ENCODE data around the gene ANTKMT. TPM values are rescaled to one million over a fixed set of nuclear protein-coding genes. Genes with fewer than 3 reads are reported as not detected.

Gene ANTKMT
- polyA plus RNA-seq, 5 donors = 5.3 to 22.5 (median 10.8) TPM

DNA sequence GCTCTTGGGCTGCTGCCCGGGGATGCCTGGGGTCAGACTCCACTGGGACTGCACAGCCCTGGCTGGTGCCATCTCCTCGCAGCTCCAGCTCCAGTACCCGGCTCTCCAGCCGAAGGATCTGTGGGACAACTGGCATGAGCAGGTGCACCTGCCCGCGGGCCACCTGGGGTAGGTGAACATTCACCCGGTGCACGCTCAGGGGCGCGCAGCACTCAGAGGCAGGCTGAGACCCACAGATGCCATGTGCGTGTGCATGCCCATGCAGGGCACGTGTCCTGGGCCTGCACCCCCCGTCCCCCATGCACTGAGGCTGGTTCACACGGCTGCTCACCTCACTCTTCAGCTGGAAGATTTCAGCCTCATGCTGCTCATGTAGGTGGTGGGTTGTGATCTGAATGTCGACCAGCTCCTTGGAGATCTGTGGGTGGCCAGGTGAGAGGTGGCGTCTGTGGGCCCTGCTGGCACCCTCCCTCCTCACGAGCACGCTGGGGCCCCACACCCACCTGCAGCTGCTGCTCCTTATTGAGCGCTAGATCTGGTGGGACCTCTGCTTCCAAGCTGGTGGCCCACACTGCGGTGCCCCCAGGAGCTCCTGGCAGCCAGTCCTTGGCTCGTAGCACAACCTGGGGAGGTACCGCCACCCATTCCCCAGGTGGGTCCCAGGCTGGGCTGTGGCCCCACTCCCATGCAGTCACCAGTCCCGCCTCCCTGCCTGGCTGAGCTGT lies 4.7 kb downstream of the ANTKMT start:
- DNase-seq = no peak

DNA sequence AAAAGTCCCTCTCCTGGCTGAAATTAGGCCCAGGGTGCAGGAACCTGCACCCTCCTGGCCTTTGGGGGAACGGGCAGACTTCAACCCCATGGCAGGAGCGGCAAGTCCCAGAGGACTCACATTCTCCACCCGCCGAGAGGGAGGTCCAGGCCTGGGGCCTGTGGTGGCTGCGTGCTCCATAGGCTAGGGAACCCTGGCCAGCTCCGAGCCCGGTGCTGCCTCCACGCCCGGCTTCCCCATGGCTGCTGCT lies 5.2 kb downstream of the ANTKMT start:
- no peak for DNase-seq

DNA sequence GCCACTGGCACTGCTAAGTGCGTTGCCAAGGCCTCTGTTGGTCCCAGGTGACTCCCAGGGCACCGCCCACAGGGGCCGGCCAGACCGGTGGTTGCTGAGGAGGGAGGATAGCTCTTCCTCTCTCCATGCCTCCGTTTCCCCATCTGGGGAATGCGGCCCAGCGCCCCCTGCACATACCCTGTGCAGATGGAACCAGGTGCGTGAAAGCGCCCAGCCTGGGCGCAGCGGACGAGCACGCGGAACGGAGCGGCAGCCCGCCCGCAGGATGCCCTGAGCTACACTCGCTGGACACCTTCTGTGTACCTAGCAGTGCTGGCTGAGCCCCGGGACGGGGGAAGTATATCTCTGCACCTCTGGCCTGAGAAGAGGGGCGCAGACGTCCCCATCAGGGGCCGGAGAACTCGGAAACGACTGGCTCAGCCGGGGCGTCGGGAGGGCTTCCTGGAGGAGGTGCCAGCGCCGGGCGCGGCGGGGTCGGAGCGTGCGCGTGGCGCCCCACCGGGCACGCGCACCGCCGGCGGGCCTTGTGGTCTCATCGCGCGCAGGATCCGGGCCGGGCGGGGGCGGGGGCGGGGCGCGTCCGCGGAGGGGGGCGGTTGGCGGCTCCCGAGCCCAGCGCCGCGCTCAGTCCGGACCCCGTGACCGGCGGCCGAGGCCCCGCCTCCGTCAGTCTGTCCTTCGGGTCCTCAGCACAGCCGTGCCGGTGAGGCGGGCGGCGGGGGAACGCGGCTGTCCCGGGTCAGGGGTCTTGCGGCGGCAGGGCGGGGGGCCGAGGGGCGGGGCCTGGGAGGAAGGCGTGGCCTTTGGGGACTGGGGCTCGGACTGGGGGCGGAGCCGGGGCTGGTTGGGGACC lies 5.7 kb downstream of the ANTKMT start, which contains the start of the genes CCDC78 and HAGHL:
Gene CCDC78 (minus strand): TSS at position 6 of the 853 bp plus-strand sequence. CDS start 76 bp downstream, outside the sequence.
Gene HAGHL (plus strand): TSS at position 669 of the 853 bp plus-strand sequence. CDS start 404 bp downstream, outside the sequence.
- DNase-seq = no peak

DNA sequence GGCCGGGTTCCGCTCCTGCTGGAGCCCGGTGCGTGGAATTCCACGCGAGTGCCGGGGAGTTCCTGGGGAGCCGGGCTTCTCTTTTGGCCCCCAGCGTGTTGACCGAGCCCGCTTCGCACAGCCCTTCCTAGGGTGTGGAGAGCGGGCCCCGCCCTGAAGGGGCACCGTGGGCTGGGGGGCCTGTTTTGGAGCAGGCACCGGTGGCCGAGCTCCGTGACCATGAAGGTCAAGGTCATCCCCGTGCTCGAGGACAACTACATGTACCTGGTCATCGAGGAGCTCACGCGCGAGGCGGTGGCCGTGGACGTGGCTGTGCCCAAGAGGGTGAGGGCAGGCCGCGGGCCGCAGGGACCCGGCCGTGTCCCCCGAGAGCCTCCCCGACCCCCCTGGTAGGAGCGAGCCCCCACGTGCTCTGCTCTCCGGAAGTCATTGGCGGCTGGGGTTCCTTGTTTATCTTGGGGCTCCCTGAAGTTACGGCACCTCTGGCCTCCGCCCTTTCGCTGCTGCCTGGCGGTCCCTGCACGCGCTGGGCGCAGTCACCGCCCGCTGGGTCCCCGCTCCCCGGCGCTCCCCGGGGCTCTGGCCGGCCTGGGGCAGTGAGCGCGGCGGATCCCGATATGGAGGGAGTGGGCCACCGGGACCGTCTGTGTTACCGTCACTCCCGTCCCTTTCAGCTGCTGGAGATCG lies 6.5 kb downstream of the ANTKMT start:
- no peak for DNase-seq

DNA sequence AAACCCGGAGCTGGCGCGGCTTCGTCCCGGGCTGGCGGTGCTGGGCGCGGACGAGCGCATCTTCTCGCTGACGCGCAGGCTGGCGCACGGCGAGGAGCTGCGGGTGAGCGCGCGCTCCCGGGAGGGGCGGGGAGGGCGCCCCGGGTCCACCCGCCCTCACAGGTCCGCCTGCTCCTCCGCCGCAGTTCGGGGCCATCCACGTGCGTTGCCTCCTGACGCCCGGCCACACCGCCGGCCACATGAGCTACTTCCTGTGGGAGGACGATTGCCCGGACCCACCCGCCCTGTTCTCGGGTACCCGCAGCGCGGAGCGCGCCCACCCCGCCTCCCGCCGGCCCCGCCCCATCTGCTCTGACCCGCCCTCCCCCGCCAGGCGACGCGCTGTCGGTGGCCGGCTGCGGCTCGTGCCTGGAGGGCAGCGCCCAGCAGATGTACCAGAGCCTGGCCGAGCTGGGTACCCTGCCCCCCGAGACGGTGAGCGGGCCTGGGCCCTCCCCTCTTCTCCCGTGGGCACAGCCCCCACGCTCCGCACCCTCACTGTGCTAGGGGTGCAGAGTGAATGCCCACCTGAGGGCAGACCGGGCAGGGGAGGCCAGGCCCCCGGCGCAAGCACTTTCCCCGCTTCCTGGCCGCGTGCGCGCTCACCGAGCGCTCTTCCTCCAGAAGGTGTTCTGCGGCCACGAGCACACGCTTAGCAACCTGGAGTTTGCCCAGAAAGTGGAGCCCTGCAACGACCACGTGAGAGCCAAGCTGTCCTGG lies 7.4 kb downstream of the ANTKMT start:
- DNase-seq = peak in 1 of 2 donors; percentile 30

DNA sequence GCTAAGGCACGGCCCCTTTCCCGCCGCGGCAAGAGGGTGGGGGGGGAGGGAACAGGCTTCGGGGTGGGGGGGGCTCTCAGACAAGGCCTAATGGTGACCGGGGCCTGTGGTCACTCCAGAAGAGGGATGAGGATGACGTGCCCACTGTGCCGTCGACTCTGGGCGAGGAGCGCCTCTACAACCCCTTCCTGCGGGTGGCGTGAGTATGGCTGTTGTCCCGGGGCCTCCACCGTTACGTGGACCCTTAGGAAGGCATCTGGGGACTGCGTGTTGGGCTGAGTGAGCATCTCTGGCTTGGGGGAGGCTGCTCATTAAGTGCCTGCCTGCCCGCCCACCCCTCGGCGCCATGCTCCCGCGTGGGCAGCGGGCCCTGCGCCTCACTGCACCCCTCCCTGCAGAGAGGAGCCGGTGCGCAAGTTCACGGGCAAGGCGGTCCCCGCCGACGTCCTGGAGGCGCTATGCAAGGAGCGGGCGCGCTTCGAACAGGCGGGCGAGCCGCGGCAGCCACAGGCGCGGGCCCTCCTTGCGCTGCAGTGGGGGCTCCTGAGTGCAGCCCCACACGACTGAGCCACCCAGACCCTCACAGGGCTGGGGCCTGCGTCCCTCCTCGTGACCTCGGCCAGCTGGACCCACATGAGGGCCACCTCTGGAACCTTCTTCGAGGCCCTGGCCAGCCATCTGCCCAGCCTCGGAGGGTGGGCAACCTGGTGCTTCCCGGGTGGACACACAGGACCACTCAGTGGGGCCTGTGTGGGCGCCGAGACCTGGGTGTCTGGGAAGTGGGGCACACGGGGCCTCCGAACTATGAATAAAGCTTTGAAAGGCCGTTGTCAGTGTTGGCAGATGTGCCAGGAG lies 8.2 kb downstream of the ANTKMT start:
- DNase-seq = no peak

DNA sequence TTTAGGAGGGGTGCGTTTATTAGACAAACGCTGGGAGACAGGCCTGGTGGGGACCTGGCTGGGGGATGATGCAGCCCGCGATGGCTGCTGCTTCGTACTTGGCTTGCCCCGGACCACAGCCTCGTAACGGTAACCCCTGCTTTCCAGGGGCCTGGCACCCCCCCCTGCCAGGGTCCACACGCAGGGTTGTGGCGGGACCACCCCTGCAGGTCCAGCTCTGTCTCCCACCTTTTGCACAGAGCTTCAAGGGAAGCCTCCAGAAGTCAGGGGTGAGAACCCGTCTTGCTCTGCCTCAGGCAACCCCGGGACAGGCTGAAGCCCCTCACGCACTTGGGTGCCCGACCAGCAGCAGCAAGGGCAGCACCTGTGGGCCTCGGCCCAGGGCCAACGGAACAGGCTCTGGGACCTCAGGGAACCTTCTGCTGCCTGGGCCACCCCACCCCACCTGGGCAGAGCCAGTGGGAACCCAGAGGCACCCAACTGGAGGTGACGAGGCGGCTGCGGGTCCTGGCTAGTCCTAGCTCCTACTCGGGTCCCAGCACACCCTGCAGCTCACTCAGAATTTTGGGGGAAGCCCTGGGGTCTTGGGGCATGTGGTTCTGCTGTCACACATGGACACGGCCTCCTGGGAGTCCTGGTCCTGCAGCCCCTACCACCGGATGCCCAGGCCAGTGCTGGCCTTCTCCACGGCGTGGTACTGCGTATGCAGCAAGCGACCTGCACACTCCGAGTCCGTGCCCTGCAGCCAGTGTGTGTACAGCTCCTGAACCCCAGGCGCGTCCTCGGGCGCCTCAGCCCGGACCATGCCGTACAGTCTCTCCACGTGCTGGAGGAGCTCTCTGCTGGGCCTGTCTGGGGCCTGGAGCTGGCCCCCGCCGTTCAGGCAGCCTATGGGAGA lies 9.1 kb downstream of the ANTKMT start:
- DNase-seq = no peak

DNA sequence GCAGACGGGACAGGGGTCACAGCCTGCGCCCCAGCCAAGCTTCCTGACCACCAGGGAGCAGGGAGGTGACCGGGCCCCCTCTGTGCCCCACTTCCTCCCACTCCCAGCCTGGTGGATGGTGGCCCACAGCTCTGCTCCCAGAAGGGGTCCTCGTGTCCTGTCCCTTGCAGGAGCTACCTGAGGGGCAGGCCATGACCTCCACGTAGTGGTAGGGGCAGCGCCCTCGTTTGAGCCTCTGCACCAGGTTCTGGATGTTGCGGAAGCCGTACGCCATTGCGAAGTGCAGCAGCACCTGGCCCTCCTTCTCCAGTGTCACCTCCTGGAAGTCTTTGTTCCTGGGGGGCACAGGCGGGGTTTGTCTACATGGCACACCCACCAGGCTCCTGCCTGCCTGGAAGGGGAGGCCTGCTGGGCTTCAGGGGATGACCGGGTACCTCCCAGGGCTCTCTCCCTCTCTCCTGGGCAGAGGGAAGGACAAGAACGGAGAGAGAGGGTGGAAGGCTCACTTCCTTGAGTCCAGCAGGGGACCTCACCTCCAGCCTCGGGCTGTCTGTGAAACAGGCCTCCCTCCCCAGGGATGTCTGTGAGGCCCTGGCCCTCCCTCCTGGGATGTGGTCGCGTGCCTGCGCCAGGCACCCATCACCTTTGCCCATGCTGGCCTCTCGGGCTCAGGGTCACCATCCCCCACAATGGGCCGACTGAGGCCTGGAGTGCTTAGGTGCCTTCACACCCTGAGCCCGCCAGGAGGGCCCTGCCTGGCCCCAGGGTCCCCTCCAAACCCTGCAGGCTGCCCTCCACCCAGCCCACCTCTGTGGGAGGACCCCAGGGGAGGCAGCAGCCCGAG lies 9.9 kb downstream of the ANTKMT start:
- DNase-seq = no peak

DNA sequence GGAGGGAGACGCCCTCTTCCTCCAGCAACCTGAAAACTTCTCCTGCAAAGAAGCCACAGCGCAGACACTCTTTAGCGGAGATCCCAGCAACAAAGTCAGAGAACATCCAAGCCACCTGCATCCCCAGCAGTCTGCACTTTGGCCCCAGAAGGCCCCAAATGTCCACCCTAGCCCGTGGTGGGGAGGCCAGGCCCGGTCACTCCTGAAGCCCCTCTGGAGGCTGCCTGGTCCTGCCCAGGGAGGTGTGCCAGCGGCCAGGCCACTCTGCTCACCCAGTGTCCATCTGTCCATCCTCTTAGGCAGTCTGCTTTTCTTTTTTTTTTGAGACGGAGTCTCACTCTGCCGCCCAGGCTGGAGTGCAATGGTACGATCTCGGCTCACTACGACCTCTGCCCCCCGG lies 11.4 kb downstream of the ANTKMT start:
- DNase-seq = no peak

DNA sequence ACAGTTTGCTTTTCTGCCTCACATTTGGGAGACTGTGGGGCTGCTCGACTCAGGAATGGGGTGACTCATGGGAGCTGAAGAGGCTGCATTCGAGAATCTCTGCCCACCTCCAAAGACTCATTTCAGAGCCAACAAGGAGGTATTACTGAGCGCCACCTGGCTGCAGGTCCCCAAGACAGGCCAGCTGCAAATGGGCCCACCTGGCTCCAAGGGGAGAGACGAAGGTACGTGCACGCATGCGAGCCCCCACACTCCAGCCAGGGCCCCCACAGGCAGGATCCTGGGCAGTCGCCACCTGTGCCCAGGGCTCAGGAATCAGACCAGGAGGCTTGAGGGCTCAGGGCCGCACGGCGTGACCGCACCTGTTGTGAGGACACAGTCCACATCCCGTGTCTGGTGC lies 12.0 kb downstream of the ANTKMT start:
- DNase-seq = no peak

DNA sequence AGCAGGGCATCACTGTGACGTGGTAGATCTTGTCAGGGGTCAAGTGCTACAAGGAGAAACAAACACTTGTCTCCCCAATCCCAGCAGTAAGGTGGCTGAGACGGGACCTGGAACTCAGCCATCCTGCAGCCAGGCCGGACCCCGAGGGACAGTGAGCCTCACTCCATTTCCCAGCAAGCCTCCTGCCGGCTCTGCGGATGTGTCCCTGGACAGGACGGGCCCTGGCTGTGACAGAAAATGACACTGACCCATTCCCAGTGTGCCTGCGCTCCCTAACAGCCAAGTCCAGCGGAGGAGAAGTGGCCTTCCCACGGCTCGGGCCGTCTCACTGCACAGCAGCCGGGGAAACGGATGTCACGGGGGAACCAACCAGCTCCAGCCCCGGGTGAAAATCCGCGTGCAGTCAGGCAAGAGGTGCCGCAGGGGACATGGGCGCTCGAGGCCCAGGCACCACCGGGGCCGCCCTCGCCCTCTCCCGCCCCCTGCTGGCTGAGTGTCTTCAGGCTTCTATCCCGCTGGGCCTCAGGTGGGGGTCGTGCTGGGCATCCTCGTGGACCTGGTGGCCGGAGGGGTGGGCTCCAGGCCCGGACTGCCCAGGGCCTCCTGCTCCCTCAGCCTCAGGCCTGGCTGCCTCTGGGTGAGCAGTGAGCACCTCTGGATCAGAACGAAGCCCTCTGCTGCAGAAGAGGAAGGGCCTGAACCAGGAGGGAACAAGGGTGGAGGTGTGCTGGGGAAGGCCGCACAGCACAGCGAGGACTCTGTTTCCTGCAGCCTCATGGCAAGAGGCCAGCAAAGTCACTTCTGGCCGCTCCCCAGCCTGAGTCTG lies 12.6 kb downstream of the ANTKMT start:
- no peak for DNase-seq

DNA sequence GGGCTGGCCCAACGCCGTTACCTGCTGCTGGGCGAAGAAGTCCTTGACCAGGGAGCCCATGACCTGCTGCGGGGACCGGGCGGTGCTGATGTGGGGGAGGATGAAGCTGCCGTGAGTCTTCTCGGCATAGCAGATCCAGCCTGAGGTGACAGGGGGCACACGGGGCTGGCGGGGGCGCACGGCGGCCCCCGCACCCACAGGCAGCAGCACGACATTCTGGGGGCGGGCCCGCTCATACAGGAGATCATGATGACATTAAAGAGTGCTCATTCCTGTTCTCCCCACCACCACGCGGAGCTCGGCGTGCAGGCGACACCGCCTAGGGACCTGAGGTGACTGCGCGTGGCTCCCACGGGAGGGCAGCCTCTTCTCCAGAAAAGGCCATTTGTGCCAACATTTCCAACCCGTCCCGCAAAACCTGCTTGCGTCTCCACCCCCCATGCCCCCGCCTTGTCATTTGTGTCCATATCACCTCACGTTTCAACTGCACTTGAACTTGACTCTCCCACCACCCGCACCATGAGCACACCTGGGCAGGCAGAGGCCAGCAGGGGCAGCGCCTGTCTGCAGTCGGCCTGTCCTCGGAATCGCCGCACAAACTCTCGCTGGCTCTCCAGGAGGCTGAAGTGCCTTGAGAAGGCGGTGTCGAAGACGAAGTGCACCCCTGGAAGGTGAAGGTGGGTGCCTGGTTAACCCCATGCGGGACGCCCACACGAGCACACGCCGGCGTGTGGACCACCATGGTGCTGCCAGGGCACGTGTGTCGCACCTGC lies 13.4 kb downstream of the ANTKMT start:
- no peak for DNase-seq

DNA sequence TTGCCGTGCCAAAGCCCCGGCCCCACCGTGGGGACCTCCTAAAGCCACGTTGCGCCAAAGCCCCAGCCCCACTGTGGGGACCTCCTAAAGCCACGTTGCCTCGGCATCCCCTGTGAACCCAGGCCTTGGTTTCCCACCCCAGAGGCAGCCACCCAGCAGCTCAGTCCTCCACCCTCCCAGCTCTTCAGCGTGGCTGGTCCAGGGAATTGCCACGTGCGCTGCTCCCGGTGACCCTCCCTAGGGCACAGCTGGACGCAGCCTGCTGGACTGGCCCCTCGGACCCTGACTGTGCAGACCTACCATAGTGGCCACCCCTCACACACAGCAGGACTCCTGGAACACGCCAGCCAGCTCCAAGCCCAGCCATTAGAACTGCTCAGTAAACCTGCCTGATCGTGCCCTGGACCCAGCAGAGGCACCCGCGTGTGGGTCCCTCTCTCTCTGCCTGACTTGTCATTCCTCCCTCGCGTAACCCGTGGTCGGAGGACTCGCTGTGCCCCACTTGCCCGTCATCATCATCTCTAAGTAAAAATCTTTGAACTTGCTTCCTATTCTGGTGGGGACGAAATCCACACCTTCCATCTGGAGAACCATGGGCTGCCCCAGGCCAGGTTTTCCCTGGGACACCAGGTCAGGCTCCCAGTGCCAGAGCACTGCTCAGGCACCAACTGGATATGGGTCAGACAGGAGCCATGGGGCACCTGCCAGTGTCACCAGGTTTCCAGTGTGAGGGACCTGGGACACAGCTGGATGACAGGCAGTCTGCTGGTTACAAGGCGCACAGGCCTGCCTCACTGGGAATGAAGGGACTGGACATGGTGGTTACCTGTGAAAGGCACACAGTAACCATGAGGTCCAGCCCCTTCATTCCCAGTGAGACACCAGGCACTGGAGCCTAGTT lies 14.3 kb downstream of the ANTKMT start:
- DNase-seq = no peak

DNA sequence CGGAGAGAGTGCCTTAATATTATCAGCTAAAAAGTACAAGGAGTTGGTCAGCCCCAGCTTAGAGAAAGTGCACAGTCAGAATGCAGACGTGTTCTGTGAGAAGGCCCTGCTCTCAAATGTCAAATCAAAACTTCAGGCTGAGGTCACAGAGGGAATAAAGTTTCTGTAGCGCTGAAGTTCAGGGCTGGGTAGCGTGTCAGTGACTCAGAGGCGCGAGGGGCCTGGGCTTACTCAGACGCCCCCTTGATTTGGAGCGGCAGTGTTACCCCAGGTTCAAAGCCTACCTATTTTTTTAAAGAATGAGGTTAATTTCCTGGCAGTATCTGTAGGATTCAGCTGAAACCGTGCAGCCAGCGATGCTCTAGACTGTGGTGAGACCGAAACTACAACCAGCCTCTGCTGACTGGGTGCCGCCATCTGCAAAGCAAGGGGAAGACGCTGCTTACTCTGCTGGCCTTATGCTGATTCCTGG lies 15.1 kb downstream of the ANTKMT start:
- DNase-seq = no peak

DNA sequence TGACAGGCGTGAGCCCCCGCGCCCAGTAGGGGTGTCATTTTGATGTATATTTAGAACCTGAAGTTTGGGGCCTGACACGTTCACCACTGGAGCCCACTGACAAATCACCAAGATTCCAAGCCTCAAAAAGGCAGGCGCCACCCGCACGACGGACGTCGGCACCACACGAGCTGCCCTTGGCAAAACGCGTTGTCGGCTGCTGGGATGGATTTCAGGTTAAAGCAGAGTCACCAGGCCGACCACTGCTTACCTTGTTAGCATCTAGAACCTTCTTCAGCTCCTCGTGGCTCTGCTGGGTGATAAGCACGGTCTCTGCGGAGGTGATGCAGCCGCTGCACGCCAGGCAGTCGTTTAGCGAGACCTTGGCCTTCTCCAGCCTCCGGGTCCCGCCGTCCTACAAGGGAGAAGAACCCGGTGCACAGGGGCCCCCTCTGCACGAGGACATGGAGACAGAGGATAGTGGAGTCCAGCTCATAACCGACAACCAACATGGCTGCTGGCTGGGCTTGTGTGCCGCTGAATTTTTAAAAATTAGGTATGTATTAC lies 16.1 kb downstream of the ANTKMT start:
- no peak for DNase-seq

All from right lung (tissue), 5 donors.